Kidney capillary endothelial cell (primary cell): ENCODE measurements around the gene FJX1.

Experiments
- DNase-seq: peaks from one replicate; pipeline ENCODE4 v3.0.0-alpha.2; 2018; ENCODE audit warnings: low spot score

The FJX1 gene, protein sequence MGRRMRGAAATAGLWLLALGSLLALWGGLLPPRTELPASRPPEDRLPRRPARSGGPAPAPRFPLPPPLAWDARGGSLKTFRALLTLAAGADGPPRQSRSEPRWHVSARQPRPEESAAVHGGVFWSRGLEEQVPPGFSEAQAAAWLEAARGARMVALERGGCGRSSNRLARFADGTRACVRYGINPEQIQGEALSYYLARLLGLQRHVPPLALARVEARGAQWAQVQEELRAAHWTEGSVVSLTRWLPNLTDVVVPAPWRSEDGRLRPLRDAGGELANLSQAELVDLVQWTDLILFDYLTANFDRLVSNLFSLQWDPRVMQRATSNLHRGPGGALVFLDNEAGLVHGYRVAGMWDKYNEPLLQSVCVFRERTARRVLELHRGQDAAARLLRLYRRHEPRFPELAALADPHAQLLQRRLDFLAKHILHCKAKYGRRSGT

DNA sequence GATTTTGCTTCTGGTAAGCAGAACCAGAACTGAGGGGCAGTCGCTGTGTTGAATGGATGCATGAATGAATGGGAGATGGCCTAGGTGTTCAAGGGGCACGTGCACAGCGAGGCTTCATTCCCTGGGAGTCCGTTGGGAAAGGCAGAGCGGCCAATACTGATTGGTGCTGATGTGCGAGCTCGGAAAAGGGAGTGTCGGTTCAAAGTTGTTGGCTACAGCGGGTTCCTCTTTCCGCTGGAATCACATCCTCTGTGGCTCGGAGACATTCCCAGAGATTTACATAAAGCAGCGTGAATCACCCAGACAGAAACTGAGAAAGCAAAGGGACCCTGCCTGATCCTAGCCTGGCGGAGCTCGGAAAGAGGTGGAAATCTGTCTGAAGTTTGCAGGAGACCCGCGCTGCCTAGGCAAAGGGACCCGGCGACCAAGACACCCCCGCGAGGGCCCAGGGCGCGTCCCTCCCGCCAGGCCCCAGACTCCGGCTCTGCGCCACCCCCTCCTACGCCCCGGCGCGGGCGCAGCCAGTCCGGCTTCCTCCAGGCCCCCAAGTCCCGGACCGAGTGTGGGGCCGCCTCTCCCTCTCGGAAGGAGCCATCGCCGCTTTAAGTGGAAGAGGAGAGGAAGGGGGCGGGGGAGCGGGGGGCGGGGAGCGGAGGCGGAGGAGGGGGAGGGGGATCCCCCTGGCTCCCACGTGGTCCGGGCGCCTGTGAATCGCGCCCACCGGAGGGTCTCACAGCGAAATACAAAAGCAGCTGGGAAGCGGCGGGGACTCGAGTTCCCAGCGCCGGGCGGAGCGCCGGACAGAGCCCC, at the start of gene FJX1:
TSS of gene FJX1 (plus strand) at position 774 of the 810 bp plus-strand sequence. CDS start 177 bp downstream, outside the sequence.
- peak; percentile 91 for DNase-seq

DNA sequence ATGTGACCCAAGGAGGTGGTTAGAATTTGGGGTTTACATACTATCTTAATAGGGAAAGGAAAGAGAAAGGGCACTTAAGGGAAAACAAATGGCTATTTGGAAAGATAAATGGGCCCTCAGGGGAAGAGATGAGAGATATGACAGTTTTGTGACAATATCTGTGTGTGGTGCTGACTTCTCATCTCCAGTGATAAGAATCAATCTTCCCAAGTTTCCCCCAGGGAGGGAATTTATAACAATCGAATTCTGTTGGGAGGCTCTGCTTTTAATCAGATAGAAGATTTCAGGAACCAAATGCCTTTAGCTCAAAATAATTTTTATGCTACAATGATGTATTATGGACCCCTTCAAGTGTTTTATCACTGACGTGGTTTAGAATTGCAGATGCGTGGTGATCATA, 46.6 kb upstream of the FJX1 start:
- DNase-seq, result no peak

DNA sequence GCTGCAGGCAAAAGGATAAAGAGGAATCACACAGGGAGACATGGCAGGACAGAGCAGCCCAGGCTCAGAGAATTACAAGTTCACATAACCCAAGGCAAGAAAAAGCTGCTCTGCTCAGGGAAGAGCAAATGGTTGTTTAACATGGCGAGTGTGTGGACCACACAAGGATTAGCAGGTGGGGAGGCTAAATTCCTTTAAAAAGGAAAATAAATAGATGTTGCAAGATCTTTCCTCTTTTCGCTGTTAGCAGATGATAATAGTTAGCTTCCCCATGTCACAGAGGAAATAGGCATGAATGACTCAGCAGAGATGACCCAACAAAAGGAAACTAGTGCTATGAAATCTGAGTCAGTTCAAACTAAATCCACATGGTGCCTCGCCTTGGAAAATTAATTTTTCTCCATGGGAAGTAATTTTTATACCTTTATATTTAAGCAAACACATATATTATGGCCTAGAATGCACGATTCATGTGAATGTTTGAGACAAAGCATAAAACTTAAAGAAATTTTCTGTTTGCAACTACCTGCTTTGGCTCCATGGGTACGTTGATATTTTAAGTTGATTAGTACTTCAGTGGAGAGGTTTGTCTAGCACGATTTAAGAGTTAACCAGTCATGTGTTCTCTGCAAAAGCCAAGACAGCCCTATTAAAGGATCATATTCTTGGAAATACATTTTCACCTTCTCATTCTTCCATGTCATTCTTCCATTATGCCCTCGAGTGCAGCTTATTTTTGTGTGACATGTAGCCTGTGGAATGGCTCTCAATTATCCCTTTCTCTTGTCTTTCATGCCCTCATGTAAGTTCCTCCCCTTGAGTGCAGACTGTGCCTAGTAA, 38.5 kb upstream of the FJX1 start:
- DNase-seq, result peak; percentile 68

DNA sequence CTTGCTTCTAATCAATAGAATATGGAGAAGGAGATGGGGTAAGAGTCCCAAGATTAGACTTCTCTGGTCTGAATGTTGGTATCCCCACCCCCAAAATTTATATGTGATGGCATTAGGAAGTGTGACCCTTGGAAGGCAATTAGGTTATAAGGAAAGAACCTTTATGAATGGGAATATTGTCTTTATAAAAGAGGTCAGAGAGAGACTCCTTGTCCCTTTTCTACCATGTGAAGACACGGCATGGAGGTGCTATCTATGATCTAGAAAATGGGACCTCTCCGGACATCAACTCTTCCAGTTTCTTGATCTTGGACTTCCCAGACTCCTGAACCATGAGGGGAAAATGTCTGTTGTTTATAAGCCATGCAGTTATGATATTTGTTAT, 37.9 kb upstream of the FJX1 start:
- no peak for DNase-seq

DNA sequence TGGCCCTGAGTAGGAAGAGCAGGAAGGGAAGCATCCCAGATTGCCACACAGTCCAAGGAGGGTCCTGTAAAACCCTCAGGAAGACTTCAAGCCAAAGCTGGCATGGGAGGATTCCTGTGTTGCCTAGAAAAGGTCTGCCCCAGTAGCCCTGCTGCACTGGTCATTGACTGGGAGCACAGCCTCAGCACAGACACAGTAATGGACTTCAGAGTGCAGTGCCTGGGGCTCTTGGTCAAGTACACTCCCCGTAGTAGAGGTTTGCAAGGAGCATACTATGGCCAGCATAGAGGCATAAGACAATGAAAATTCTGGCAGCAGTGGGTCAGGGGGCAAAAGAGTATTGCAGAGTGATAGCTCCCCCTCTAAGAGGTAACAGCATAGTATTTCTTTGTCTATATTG, 36.2 kb upstream of the FJX1 start:
- DNase-seq, result no peak

DNA sequence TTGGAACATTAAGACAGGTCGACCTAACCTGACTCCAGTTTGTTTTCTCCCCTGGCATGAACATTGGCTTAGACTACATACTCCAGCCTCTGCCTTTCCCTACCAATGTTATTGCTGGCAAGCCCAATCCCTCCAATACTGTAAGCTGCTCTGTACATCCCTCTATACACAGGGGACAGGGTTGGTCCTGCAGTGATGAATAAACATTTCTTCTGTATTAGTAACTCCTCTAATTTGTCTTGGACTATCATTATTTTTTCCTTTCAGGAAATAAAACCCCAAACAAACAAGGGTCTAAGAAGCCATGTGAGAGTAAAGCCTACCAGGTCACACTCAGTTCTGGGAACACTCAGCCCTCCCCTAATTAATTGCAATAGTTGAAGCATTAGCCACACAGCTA, 35.1 kb upstream of the FJX1 start:
- no peak for DNase-seq

DNA sequence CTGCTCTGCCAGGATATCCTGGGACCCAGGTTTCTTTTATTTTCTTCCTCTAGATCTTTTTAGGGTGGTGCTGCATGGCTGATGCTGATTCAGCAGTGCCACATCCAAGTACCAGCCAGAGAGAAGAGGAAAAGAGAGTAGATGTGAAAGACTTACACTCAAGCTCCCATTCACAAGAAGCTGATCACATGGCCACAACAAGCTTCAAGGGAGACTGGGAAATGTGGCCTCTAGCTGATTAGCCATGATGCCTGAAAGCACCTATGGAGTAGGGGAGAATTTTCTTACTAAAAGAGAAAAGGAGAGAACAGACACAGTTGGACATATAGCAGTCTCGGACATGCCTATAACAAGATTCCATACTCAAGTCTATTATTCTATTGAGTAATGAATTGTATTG, 34.4 kb upstream of the FJX1 start:
- no peak for DNase-seq

DNA sequence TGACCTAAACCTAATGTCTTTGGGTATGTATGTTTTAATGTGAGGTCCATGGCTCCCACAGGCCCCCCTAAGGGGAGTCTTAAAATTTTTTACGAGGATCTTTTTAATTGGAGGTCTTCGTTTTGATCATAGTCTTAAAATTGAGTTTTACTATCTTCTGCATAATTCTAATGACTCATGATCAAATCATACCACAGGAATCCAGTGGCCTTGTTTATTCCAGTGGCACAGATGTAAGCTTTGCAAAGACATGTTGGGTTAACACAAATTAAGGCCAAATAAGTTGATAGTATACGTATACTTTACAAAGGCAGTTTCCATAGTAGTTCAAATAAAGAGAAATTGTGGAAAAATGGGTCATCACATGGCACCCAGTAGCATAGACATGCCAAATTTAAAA, 33.9 kb upstream of the FJX1 start:
- DNase-seq, result no peak

DNA sequence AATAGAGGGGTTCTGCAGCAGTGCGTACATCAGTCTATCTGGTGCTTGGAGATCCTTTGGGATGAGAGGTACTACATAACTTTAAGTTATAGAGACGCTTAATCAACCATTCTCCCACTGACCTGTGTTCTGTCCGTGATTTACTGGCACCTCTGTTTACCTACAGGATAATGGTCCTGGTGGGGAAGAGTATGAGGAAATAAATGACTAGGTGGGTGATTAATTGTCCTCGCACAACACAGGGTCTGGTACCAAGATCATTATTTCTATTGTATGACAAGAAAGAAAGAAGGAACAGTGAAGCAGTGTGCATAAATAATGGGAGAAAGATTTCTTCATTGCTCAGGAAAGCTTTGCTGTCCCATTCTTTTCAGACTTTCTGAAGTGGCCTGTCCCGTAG, 32.8 kb upstream of the FJX1 start:
- no peak for DNase-seq

DNA sequence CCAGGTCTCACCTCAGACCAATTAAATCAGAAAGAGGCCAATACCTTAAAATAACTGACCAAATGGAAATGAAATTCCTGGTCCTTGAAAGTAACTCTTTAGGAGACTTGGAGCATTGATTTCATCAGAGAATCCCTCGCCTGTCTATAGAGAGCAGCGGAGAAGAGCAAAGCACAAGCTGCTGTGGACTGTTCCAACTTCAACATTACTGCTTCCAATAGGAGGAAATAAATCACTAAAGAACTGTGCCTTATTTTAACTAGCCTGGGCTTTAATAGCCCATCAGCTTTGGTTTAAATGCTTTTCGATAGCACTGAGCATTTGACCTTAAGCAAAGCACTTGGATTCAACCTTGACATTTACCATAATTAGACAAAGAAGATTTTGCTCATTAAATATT, 32.0 kb upstream of the FJX1 start:
- no peak for DNase-seq

DNA sequence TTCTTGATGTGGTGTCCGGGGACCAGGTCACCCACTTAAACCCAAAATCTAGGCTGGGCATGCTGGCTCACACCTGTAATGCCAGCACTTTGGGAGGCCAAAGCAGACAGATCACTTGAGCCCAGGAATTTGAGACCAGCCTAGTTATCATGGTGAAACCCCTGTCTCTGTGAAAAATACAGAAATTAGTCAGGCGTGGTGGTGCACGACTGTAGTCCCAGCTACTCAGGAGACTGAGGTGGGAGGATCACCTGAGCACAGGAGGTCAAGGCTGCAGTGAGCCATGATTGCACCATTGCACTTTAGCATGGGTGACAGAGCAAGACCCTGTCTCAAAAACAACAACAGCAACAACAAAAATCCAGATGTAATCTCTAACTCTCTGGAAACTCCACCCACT, 30.3 kb upstream of the FJX1 start:
- DNase-seq, result no peak

DNA sequence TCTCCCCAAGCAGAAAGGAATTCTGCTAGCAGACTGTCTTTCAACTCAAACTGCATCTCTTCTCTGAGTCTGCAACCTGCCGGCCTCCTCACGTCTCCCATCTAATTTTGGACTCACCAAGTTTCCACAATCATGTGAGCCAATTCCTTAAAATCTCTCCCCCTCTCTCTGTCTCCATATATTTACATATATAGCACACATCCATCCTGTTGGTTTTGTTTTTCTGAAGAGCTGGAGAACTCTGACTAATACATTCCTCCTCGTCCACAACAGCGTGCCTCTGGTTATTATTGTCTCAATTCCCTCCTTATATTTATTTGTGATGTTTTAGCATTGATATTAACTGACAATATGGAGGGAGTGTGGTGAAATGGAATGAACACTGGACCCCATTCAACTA, 29.6 kb upstream of the FJX1 start:
- DNase-seq, result no peak

DNA sequence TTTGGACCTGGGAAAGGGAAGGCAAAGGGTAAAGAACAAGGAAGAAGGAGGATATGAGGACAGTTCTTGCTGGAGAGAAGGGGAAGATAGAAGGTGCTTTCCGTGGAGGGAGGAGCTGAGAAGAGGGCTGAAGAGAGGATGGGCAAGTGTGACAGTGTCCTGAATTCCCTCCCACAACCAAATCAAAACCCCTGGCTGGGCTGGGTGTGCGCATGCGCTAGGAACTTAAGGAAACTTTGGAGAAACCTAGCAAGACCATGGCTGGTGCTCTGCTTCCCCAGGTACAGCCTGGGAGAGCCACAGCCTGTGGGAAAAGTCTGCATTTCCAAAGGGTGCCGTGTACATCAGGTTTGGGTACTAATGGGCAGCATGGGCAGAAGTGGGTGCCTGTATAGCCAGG, 29.0 kb upstream of the FJX1 start:
- no peak for DNase-seq

DNA sequence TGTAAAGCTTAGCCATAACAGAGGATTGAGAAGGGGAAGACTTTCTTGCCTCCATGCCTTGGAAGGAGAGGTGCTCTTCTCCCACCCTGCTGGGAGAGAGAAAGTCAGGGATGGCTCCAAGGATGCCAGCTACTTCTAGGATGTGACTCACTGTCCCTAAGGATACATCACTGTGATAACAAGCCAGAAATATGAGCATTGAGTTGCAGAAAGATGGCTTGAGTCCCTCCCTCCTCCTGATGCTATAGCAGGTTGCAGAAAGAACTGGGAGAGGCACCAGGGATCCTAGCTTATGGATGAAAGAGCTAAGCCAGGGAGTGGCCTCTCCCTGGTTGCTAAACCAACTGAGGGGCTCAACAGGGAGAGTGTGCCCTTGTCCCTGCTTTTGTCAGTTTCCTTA, 27.8 kb upstream of the FJX1 start:
- no peak for DNase-seq

DNA sequence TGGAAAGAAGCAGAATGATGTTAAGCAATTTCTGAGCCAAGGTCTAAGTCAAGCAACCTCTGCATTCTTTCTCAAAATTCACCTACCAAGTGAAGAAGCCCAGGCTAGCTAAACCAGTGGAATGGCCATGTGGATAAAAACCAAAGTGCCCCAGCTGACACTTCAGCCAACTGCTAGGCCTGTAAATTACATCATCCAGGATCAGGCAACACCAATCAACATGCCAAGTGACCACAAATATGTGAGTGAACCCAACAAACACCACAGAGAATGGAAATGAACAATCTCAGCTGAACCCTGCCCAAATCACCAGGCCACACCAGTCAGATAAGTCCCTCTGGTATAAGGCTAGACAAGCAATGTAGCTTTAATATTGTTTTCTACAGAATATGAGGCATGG, 25.1 kb upstream of the FJX1 start:
- DNase-seq, result no peak

DNA sequence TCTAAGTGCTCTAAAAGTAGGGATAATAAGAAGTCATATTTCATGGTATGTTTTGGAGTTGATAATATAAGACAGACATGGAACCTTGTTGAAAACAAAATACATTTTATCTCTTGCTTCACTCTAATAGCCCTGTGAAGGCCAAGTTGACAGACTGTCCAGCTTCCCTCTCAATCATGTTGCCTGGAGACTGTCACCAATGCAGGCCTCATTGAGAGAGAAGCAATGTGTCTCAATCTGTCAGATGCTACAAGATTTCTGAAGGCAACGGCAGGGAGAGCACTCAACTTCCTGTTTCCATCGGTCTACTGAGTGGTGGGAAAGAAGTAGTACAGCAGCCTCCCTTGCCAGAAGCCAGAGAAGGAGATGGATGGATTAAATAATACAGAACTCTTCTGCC, 23.6 kb upstream of the FJX1 start:
- DNase-seq, result no peak

DNA sequence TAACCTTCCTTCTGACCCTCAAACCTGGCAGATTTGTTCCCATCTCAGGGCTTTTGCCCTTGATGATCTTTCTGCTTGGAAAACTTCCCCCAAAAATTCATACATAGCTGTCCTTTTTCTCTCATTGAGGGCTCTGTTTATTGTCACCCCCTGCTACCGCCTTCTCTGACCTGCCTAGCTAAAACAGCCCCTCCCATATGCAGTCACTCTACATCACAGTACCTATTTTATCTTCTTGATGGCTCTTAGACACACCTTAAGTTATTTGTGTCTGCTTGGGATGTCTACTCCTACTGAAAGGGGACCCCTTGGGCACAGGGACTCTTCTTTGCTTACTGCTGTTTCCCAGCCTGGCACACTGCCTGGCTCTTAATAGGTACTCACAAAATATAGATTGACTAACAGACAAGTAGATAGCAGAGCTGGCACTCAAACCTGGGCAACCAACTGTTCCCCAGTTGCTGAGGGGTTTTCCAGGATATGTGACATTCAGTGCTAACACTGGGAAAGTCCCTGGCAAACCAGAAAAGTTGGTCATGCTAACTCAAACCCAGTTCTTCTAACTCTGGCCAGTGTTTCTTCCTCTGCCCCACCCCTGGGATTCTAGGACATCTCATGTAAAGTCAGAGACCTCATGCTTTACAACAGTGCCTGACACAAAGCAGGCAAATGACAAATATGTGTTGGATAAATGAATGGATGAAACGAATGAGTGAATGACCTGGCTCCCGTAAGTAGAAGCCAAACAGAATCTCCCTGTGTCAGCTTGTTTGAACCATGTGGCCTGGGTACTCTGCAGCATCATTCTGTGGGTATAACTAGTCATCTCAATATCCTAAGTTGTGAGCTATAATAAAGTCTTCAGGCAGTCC, 19.8 kb upstream of the FJX1 start:
- DNase-seq, result no peak

DNA sequence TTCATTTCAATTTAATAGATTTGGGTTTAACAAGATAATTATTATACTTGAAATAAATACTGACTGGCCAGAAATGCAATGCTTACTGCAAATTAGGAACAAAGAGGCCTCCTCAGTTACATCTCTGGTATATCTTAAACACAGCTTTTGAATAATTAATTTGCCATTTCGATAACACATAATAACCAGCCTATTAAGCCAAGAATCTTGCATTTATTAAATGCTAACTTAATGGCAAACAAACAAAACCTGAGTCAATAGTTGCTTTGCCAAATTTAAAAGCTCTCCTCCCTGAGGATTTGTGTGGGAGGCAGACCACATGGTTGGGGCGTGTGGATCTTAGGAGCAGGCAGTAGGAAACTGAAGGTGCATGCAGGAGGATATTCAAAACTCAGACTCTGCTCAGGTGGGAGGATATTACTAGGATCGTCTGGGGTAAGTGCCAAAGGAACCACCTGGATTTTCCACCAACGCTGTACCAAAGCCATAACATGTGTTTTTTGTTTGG, 17.9 kb upstream of the FJX1 start:
- no peak for DNase-seq

DNA sequence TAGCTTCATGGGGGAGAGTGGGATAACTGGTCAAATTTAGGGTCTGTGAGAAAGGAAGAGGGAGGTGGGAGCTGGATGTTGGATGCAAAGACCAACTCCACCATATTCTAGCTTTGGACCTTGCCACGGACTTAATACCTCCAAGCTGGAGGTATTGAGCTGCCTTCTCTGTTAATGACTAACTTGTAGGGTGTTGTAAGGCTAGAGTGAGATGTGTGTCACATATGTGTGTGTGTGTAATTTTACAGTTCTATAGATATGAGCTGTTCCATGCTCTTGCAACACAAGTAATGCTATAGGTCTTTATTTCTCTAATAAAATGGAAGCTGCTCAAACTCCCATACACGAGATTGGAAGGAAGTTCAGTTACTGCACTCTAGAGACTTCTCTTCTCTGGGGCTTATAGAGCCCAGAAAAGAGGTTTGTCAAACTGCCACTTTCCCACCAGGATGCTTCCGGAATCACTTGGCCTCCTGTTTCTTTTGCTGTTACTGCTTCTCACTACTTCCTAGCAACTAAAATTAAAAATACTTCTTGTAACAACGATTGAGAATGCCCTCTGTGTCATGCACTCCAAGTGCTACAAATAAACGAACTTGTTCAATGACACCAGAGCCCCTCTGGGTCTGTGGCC, 16.0 kb upstream of the FJX1 start:
- DNase-seq, result no peak

DNA sequence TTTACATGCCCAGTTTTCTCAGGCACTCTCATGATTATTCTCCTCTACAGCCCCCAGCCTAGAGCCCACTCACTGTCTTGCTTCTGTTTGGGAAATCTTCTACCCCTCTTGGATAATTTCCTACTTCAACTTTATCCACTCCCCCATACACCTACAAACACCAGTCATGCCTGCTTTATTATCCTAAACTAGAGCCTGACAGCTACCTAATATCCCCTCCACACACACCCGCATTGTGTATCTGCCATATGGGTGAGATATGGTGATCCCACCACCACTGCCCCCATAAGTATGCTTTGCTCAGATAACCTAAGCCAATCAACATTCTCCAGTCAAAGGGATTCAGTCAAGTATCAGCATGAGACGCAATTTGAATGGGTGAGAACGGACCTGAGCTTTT, 15.3 kb upstream of the FJX1 start:
- no peak for DNase-seq

DNA sequence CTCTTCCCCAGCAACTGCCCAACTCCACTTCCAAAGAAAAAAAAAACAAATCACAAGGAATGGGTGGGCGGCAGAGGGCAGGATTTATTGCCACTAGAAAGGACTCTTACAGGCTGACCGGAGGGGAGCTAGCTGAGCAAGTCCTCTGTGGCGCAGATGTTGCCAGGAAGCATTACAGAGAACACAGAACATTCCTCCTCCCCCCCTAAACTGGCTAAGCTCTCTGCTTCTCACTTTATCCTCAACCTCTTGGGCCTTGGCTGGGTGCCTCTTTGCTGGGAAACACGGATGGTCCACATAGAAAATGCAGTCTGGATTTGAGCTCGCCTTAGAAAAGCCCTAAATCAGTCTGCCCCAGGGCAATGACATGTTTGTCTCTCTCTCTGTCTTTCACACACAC, 12.6 kb upstream of the FJX1 start:
- DNase-seq, result no peak
